Stomach (tissue), 9 donors: ENCODE measurements around the gene EXOC3L2. TPM values are rescaled to one million over a fixed set of nuclear protein-coding genes. Genes with fewer than 3 reads are reported as not detected.

Experiments used
- DNase-seq, 2 donors: peaks; one replicate each; pipeline versions ENCODE4 v3.0.0 to v3.0.0-alpha.2; 2013 to 2019
- H3K27ac ChIP-seq, 5 donors: fragments of 200-600 bp in 4 of 5; sonication (generic) in 4 of 5; one replicate each; pipeline ENCODE4 v1.5.1; 2013 to 2019; ENCODE audit warnings: mild to moderate bottlenecking in 1 of 5, moderate library complexity in 1 of 5
- H3K27me3 ChIP-seq, 3 donors: fragments of 200-600 bp; sonication (generic); one replicate each; pipeline ENCODE4 v1.5.1; 2017 to 2019; ENCODE audit warnings: mixed run types in 1 of 3
- H3K36me3 ChIP-seq, 4 donors: fragments of 200-600 bp; sonication (generic); 1 replicate in 3 of 4; 2 replicates in 1 of 4; pipeline ENCODE4 v1.5.1; 2016 to 2019
- H3K4me1 ChIP-seq, 4 donors: fragments of 200-600 bp; sonication (generic); one replicate each; pipeline ENCODE4 v1.5.1; 2016 to 2019
- H3K4me3 ChIP-seq, 4 donors: fragments of 200-600 bp; sonication (generic) in 3 of 4; one replicate each; pipeline ENCODE4 v1.5.1; 2016 to 2019; ENCODE audit warnings: mild to moderate bottlenecking in 1 of 4
- H3K9me3 ChIP-seq, 4 donors: fragments of 200-600 bp; sonication (generic); one replicate each; pipeline ENCODE4 v1.5.1; 2016 to 2019
- EP300 ChIP-seq: sonication (generic); formaldehyde crosslinking; IDR thresholded peaks from one replicate; pipeline ENCODE4 v1.6.1; 2017; ENCODE audit warnings: antibody characterized with exemption
- POLR2A ChIP-seq, 4 donors: fragments of 450-650 bp; IDR thresholded peaks; one replicate each; pipeline ENCODE4 v1.6.1; 2016; ENCODE audit warnings: antibody characterized with exemption in 4 of 4, control low read depth in 2 of 4, mild to moderate bottlenecking in 1 of 4, moderate library complexity in 1 of 4
- POLR2AphosphoS5 ChIP-seq, 3 donors: sonication (generic); formaldehyde crosslinking; IDR thresholded peaks; one replicate each; pipeline ENCODE4 v1.6.1; 2016; ENCODE audit warnings: antibody characterized with exemption in 3 of 3
- WGBS, 5 donors: extraction: QIAGEN DNeasy Blood & Tissue Kit in 3 of 5; methylation state at CpG; one replicate each; pipeline versions ENCODE4 v1.1.5 to v1.1.7; 2013 to 2018; 5-methylcytosine and 5-hydroxymethylcytosine counted together
- intact Hi-C: fragments of 100-400 bp; cut with DNase I; formaldehyde crosslinking; loops from one replicate; pipeline ENCODE4 v1.15.1; 2023; ENCODE audit warnings: low total_unique reads
- polyA plus RNA-seq, 3 donors: library from polyadenylated mRNA; stranded (reverse); fragments of 200-250 nt; gene quantifications; one replicate each; pipeline ENCODE4 v1.2.3, GENCODE V29; 2013
- total RNA-seq, 5 donors: library from RNA; depleted of rRNA; stranded (reverse); fragments of >200 nt; gene quantifications; one replicate each; pipeline versions ENCODE4 v1.1.0 to v1.2.3, GENCODE V29; 2014 to 2016
- TF ChIP-seq, protein P1 (sequence below), 7 experiments: fragments of 450-650 bp in 4 of 7; fragments of 200-600 bp in 3 of 7; sonication (generic) in 3 of 7; IDR thresholded peaks; one replicate each; pipeline ENCODE4 v1.5.1; 2016 to 2019; ENCODE audit warnings: antibody characterized with exemption in 7 of 7, control low read depth in 2 of 7, mild to moderate bottlenecking in 1 of 7
- donor health status: healthy with polysubstance abuse.
- donor health status: Bipolar disorder and iron deficiency.
- donor health status: healthy.

Gene EXOC3L2
- total and polyA plus RNA-seq, 8 donors: 0.72 to 20.6 (median 1.3) TPM; not detected in 1

DNA sequence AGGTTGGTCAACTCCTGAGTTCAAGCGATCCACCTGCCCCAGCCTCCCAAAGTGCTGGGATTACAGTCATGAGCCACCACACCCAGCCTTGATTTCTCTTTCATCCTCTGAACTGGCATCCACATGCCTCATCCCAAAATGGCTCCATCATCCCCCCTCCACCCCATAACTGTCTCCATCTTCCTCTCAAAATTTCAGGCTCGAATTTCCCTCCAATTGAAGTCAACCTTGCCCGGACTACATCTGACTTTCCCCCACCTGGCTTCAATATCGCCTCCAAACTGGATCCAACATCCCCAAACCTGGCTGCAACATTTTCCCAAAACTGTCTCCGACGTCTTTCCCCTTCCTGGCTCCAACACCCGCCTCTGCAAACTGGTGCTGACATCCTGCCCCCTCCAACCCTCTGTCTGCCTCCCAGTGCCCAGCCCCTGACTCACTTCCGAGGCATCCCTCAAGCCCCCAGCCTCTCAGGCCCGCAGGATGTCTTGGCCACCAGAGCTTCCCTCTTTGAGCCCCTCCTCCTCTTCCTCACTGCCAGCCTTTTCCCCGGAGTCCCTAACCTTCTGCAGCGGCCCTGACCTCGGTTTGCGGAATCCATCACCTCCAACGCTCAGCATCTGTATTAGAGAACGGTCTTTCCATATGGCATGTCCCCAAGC lies 943 bp downstream of the EXOC3L2 start:
- Histone ChIP-seq H3K36me3 (no peaks in the 10 kb centered on the region), H3K27me3 (no peaks in the 10 kb centered on the region), H3K27ac (peak overlapping the region in 2 of 5 donors; percentile 26 to 62), H3K4me1 (peaks cover 0 to 23% (median 14%) of the 10 kb centered on the region in 4 donors), H3K9me3 (no peaks in the 10 kb centered on the region), H3K4me3 (peak overlapping the region in 1 of 4 donors; percentile 9)
- no peak for DNase-seq
- TF ChIP-seq, protein P1, sequence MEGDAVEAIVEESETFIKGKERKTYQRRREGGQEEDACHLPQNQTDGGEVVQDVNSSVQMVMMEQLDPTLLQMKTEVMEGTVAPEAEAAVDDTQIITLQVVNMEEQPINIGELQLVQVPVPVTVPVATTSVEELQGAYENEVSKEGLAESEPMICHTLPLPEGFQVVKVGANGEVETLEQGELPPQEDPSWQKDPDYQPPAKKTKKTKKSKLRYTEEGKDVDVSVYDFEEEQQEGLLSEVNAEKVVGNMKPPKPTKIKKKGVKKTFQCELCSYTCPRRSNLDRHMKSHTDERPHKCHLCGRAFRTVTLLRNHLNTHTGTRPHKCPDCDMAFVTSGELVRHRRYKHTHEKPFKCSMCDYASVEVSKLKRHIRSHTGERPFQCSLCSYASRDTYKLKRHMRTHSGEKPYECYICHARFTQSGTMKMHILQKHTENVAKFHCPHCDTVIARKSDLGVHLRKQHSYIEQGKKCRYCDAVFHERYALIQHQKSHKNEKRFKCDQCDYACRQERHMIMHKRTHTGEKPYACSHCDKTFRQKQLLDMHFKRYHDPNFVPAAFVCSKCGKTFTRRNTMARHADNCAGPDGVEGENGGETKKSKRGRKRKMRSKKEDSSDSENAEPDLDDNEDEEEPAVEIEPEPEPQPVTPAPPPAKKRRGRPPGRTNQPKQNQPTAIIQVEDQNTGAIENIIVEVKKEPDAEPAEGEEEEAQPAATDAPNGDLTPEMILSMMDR (IDR thresholded peaks at IDR 0.05): no peak
- intact Hi-C loops: no loop called here
- 59 to 77% (median 73%) methylated on average over 15 of the region's 15 CpGs for WGBS, 5 donors

- no peaks in the 10 kb centered on the region for H3K9me3 ChIP-seq
- H3K27ac ChIP-seq: no peak overlapping the region
- TF ChIP-seq POLR2AphosphoS5 (IDR thresholded peaks at IDR 0.05) (no peak), POLR2A (IDR thresholded peaks at IDR 0.05) (no peak), EP300 (no peak)
- TF ChIP-seq, protein P1 (IDR thresholded peaks at IDR 0.05): no peak
- peaks cover 0 to 13% (median 8%) of the 10 kb centered on the region in 4 donors for H3K4me1 ChIP-seq
- no peak for DNase-seq
- H3K36me3 ChIP-seq: no peaks in the 10 kb centered on the region
- intact Hi-C loops: no loop called here
- WGBS, 5 donors: 65 to 77% (median 70%) methylated on average over 13 of the region's 13 CpGs
- no peak overlapping the region for H3K4me3 ChIP-seq
- peaks cover 0 to 7% (median 0%) of the 10 kb centered on the region in 3 donors for H3K27me3 ChIP-seq
These were observed 2.0 kb downstream of the EXOC3L2 start for GRCh38 chr19:45243144-45243732.

DNA sequence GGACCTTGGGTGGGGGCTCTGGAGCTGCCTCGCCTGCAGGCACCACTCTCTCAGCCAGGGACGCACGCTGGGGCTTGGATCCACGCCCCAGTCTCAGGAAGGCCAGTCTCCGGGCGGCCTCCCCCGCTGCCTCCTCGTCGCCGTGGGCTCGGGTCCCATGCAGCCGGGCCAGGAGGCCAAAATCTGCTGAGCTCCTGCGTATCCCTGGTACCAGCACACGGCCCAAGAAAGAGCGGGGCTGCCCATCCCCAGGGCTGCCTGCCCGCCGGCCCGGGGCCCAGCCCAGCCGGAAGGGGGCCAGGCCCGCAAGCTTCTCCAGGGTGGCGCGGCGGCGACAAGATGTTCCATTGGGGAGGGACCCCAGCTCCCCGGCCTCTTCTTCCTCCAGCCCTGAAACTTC lies 6.7 kb downstream of the EXOC3L2 start:
- H3K27me3 ChIP-seq: peaks cover 6 to 46% (median 18%) of the 10 kb centered on the region in 3 donors
- no peak for TF ChIP-seq EP300
- TF ChIP-seq, protein P1 (IDR thresholded peaks at IDR 0.05): no peak
- TF ChIP-seq POLR2A (IDR thresholded peaks at IDR 0.05): no peak
- H3K9me3 ChIP-seq: no peaks in the 10 kb centered on the region
- H3K4me3 ChIP-seq: no peak overlapping the region
- WGBS, 5 donors: 79 to 88% (median 87%) methylated on average over 14 to 25 of the region's 25 CpGs
- H3K36me3 ChIP-seq: no peaks in the 10 kb centered on the region
- no peak for DNase-seq
- intact Hi-C loops: no loop called here
- H3K27ac ChIP-seq: no peak overlapping the region
- peaks cover 0 to 21% (median 6%) of the 10 kb centered on the region in 4 donors for H3K4me1 ChIP-seq

- no peak for TF ChIP-seq POLR2A (IDR thresholded peaks at IDR 0.05)
- TF ChIP-seq POLR2AphosphoS5 (IDR thresholded peaks at IDR 0.05): no peak
- no peak for TF ChIP-seq EP300
- TF ChIP-seq, protein P1 (IDR thresholded peaks at IDR 0.05): no peak
- Histone ChIP-seq H3K9me3 (no peaks in the 10 kb centered on the region), H3K27ac (peak overlapping the region in 1 of 5 donors; percentile 18), H3K4me1 (peaks cover 0 to 11% (median 0%) of the 10 kb centered on the region in 4 donors), H3K36me3 (no peaks in the 10 kb centered on the region), H3K4me3 (no peak overlapping the region), H3K27me3 (peaks cover 6 to 65% (median 19%) of the 10 kb centered on the region in 3 donors)
- intact Hi-C loops: no loop called here
- DNase-seq: no peak
- WGBS, 5 donors: 9 to 37% (median 19%) methylated on average over 7 to 8 of the region's 8 CpGs
These were observed 9.7 kb downstream of the EXOC3L2 start for GRCh38 chr19:45235485-45235884.
